GM12891 (cell line): Measurements from ENCODE around the gene CANT1.

ENCODE experiments used
- DNase-seq: peaks from one replicate; pipeline ENCODE4 v3.0.0; 2011; ENCODE audit warnings: low spot score; ENCODE audit not compliant: insufficient read length
- FAIRE-seq: peaks from 2 replicates; lab custom pipeline; 2011; peaks lifted over from hg19 to GRCh38; lab: Jason Lieb, UNC
- POLR2AphosphoS5 ChIP-seq: IDR thresholded peaks from 2 replicates; pipeline ENCODE4 v1.6.1; 2011; ENCODE audit warnings: low read depth, low read length, control low read depth
- POU2F2 ChIP-seq: IDR thresholded peaks from 2 replicates; pipeline ENCODE4 v1.6.1; 2011; ENCODE audit warnings: low read depth, mild to moderate bottlenecking, control low read depth, low read length, moderate library complexity
- SPI1 ChIP-seq: IDR thresholded peaks from 2 replicates; pipeline ENCODE4 v1.6.1; 2011; ENCODE audit warnings: low read depth, low read length, control low read depth

The CANT1 gene

DNA sequence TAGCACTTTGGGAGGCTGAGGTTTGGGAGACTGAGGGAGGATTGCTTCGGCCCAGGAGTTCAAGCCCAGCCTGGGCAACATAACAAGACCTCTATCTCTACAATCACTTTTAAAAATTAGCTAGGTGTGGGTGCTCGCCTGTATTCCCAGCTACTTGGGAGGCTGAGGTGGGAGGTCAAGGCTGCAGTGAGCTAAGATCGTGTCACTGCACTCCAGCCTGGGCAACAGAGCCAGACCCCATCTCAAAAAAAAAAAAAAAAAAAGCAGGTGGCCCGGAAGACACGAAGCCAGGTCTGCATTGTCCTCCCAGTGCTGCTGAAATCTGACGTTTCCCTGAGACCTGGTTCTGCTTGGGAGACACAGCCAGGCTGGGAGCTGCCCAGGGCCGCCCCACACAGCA lies 65.5 kb downstream of the CANT1 start:
- TF ChIP-seq SPI1, result no peak
- no peak for TF ChIP-seq POU2F2
- no peak for TF ChIP-seq POLR2AphosphoS5
- FAIRE-seq, result no peak
- DNase-seq, result no peak
